Measurements from ENCODE around the gene STAU1.
"Not testable (repeated sequence)": the region's sequence is repeated elsewhere in the genome, so short reads cannot be mapped to it uniquely, and the experiment has no call there.

STAU1 gene

DNA sequence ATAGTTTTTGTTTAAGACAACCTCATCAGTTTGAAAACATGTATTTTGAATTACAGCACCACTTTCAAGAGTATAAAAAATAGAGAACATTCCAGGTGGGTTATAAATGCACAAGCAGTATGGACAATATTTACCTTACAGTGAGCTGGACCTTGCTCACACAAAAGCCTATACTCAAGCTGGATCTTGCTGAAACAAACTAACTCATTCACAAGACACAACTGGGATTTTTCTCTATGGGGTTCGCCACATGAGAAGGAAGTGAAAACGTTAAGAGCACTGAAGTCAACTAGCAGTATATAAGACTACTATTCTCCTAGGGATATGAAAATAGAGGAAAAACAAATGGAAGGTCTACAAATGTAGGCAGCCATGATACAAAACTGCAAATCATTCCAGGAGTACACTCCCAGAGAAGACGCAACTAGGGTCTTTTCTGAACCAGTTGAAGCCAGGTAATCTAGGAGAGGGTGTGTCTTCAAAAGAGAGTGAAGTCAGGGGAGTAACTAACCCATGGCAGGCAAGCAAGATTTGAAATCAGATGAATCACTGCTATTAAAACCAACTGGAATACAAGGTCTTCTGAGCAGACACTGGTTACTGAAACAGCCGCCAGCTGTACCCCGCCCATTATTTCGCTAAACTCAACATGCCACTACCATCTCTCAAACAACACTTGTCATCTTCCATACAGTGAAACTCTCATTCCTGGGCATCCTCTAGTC, 26.5 kb downstream of the STAU1 start:
- DNase-seq: no peak

GRCh38 chr20:49160057-49160929, 27.8 kb downstream of the STAU1 start:
- no peak for DNase-seq

DNA sequence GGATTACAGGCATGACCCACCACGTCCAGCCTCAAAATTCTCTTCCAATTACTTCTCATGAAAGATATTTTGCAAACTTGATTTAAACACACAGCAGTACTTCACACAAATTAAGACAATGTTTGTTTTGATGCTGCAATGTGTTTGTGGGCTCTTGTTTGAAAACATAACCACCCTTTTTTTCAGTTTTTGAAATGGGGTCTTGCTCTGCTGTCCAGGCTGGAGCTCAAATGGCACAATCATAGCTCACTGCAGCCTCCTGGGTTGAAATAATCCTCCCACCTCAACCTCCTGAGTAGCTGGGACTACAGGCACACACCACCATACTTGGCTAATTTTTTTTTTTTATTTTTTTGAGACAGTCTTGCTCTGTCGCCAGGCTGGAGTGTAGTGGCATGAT, 31.0 kb downstream of the STAU1 start:
- DNase-seq: no peak

DNA sequence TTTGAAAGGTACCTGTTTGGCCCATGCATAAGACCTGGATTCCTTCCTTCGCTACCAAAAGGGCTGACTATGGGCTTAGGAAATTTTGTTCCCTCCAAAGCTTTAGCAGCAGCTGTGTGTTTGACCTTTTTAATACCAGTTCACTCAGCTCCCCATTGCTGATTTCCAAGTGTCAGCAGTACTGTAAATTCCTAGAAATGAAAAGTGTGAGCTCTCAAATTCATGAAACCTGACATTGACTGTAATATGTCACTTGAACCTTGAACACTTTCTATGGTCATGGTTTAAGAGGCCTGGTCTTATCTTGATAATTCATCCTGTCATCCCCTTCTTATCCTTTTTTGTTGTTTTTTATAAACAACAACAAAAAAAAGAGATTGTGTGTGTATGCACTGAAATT, 31.7 kb downstream of the STAU1 start:
- DNase-seq: no peak

DNA sequence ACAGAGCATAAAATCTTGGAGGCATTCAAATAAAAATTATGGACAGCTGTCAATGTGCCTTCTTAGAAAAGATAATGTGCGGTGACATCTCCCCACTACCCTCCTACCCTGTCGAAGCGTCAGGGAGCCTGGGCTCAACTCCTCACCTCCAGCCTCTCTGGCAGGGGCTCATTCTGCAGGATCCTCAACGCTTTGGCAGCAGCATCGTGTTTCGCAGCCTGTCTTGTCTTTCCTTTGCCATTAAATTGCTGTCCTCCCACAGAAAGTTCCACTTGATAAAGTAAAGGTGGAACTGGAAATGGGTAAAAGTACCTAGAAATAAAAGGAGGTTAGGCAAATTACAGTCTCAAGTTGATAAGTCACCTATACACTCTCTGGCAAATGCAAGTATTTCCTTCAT, 36.7 kb downstream of the STAU1 start:
- no peak for DNase-seq

DNA sequence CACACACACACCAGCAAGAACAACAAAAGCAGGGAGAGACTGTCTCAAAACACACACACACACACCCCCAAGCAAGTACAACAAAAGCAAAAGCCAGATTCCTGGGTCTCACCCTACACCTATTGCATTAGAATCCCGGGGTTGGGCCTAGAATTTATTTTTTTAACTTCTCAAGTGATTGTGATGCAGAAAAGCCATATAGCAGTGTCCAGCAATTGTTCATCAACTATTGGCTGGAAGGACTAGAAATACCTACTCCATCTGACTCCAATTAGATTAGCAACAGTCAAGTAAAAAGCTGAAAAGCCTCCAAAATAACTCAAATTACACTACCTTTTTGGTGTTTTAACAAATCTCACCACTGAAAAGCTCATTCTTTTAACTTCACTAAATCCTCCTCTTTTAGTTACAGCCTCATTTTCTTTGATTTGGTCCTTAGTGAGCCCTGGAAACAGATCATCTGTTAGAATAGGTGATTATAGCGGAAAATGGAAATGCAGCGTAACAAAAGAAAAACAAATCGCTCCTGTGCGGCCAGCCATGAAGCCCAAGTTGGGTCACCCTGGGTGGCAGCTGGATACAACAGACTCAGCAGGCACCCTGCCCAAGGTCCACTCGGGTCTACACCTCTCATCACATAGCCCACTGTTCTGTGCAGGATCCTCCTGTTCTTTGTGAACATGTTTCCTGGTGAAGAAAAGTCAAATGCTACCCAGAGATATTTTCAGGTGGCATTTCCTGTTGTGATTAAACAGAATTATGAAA, 38.7 kb downstream of the STAU1 start:
- DNase-seq: no peak

- no peak for DNase-seq
Observed at GRCh38 chr20:49148601-49149000, 39.5 kb downstream of the STAU1 start.

DNA sequence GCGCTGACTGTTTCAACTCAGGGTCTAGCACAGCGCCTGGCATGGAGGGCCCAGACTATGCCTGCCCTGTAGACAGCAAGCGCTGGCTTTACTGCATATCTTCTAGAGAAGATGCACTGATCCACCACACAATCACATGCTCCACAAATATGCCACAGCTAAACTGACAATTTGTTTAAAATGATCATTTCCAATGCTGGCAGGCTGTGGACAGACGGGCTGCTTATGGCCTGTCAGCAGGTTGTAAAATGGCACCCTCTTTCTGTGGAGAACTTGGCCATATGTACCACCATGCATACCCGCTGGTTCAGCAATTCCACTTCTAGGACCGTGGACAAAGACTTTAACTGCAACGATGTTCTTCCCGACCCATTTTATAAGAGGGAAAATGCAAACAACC, 40.8 kb downstream of the STAU1 start:
- no peak for DNase-seq

GRCh38 chr20:49146442-49147225, 41.5 kb downstream of the STAU1 start:
- DNase-seq: no peak

GRCh38 chr20:49140834-49141233, 47.3 kb downstream of the STAU1 start:
- DNase-seq: no peak

- no peak for DNase-seq
Observed at GRCh38 chr20:49140411-49140810, 47.7 kb downstream of the STAU1 start.

- DNase-seq: no peak
Observed at GRCh38 chr20:49138431-49138830, 49.7 kb downstream of the STAU1 start.

GRCh38 chr20:49136817-49137571, 51.1 kb downstream of the STAU1 start:
- no peak for DNase-seq

DNA sequence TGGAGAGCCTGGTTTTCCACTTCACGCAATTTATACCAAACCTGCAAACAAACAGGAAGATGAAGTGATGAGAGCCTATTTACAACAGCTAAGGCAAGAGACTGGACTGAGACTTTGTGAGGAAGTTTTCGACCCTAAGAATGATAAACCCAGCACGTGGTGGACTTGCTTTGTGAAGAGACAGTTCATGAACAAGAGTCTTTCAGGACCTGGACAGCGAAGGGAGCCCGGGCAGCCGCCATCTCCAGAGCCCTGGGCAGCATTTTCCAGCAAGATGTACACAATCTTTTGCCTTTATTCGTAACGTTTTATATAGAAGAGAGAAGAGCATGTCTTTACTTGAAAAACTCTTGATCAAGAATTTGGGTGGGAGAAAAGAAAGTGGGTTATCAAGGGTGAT, 53.3 kb downstream of the STAU1 start:
- not testable (repeated sequence) for DNase-seq

DNA sequence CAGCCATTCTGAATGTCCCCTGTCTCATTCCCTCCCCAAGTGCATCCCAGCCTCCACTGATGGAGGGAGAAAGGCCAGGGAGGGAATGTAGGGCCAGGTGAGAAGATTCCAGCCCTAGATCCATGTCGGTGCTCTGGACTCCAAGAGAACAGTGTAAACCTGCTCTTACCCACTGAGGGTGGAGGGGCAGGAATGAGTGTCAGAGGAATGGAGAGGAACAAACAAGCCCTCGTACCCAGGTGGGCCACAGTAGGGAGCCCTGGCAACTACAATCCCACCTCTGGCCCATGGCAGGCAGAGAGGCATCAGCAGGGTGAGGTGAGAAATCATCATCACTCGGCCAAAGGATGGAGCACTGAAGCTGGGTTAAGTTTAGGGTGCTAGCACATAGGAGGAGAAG, 54.6 kb downstream of the STAU1 start:
- no peak for DNase-seq

DNA sequence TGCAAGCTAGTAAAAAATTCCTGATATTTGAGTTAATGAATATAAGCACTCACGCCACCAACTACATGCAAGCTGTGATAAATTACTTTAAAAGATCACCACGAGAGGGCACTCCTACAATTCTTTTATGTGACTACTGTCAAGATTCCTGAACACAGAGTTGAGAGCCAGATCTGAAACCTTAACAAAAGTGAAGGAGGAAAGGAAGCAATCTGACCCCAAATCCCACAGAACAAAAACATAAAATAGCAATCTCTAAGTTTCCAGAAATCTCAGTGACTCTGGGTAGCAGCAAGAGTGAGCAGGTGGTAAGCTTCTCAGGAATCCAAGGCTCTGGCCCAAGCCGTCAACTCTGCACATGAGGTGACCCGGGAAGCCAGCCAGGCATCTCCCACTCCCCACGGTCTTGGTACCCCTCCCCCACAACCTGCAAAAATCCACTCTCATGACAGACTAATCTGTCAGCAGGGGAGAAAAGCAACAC, 55.1 kb downstream of the STAU1 start:
- peak; percentile 59 for DNase-seq

DNA sequence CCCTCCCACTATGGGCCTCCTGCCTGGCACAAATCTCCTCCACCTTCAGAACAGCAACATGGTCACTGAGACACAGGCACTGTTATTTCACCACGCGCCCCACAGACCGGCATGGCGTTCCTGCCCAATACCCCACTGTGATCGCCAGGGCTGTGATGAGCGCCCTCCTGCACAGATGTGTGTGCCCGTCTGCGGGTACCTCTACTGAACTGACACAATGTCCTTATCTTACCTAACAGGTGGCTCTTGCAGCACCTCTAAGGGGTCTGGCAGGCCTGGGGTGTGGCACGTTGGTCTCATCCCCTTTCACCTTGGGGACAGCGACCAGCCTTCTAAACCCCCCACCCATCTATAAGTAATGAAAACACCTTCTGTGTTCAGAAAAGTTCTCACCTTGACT, 64.2 kb downstream of the STAU1 start:
- no peak for DNase-seq

- no peak for DNase-seq
Observed at GRCh38 chr20:49122920-49123319, 65.2 kb downstream of the STAU1 start.

DNA sequence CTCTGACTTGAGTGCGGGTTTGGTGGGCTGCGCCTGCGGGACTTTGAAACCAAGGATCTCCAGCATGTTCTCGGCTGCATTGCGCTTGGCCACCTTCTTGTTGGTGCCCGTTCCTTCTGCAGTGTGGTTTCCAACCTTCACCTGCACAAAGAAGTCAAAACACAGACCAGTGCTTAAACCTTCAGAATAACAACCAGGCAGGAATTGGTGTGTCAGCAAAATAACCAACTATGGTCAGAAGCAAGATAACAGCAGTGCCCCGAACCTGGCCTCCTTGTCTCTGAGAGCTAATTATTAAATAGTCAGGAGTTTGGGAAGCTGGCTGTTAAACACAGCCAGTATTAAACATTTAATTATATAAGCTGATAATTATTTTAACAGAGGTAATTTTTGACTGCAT, 68.1 kb downstream of the STAU1 start:
- DNase-seq: no peak

GRCh38 chr20:49118307-49118706, 69.8 kb downstream of the STAU1 start:
- no peak for DNase-seq

DNA sequence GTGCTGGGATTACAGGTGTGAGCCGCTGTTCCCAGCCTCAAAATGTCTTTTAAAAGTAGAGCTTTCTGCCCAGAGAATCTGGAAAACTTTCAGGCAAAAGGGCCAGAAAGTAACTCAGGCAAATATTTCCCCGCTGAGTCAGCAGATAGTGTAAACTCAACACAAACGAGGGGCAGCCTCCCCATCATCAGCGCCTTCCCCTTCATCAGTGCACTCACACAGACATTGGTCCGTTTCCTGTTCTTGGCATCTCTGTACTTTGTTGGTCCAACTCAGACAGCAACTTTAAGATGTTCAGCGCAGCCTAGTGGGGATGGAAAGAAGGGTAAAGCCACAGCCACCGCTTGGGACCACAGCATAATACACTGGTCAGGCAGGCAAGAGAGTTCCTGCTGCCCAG, 72.6 kb downstream of the STAU1 start:
- DNase-seq: no peak

Measured in NCI-H526 treated with DMSO at 0.1 percent for 48 hours (cell line).